SKM-1 (cell line): ENCODE data around the gene NTN4.
"Not testable (repeated sequence)": the region's sequence is repeated elsewhere in the genome, so short reads cannot be mapped to it uniquely, and the experiment has no call there.

ENCODE experiments used
- DNase-seq: peaks from one replicate; lab custom pipeline; 2025; ENCODE audit not compliant: unreplicated experiment; lab: John Stamatoyannopoulos, UW

The NTN4 gene

DNA sequence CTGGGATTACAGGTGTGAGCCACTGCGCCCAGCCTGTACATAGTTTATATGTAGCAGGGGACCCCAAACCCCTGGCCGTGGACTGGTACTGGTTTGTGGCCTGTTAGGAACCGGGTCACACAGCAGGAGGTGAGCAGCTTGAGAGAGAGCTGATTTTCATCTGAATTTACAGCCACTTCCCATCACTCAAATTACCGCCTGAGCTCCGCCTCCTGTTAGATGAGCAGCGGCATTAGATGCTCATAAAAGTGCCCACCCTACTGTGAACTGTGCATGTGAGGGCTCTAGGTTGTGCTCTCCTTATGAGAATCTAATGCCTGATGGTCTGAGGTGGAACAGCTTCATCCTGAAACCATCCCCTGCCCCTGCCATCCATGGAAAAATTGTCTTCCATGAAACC lies 119.3 kb downstream of the NTN4 start:
- DNase-seq, result no peak

GRCh38 chr12:95663525-95663924 lies 127.0 kb downstream of the NTN4 start:
- DNase-seq, result no peak

- DNase-seq, result no peak
Measured at GRCh38 chr12:95661360-95661759, 129.2 kb downstream of the NTN4 start.

- DNase-seq, result no peak
Measured at GRCh38 chr12:95658386-95658785, 132.2 kb downstream of the NTN4 start.

DNA sequence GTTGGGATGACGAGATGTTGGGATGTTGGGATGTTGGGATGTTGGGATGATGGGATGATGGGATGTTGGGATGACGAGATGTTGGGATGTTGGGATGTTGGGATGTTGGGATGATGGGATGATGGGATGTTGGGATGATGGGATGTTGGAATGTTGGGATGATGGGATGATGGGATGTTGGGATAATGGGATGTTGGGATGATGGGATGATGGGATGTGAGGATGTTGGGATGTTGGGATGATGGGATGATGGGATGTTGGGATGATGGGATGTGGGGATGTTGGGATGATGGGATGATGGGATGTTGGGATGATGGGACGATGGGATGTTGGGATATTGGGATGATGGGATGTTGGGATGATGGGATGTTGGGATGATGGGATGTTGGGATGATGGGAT lies 135.9 kb downstream of the NTN4 start:
- not testable (repeated sequence) for DNase-seq

DNA sequence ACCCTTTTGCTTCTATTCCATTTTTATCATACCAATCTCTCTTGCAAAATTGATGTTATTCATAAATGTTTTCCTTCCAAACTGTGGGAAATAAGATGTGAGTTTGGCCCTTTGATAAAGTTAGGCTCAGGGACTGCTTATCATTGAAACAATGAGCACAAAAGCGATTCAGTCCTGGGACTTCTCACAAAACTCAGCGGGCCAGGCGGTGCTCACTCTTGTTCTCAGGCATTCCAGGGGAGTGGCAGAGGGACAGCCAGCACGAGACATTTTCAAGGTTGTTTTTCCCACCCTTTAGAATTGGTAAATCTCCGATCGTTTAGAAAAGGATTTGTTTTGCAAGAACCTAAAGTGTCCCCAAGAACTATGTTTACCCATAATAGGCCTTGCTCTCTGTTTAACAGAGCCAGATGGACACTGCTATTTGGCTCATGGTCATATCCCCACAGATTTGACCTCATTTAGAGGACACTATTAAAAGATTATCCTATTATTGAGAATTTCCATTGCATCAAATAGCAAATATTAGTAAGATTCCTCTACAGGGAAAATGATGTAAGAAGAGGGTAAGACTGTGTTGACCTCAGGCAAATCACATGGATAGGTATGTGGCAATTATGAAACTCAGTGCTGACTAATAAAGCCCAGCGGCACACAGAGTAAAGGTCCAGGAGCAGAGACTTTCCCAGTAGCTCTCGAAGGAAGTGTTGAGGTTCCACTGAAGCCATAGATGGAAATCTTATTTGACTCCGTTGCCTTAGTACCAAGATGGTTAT lies 136.6 kb downstream of the NTN4 start:
- DNase-seq, result no peak

- DNase-seq, result no peak
Measured at GRCh38 chr12:95651681-95652080, 138.9 kb downstream of the NTN4 start.

- DNase-seq, result no peak
Measured at GRCh38 chr12:95648990-95649791, 141.4 kb downstream of the NTN4 start.

GRCh38 chr12:95646781-95647190 lies 143.8 kb downstream of the NTN4 start:
- DNase-seq, result no peak

DNA sequence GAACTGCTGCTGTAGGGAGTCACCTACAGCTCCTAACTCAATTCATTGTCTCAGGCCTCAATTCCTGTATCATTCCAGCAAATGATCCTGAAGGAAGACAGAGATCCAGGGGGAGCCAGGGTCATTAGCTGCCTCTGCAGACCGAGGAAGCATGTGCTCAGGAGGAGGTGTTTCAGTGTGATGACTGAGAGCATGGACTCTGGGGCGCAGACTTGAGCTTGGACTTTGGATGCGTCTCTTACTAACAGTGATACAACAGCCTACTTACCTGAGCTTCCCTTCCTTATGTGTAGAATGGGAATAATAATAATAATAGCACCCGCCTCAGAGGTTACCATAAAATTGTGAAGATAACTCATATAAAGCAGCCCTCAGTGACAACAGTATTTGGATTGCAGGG lies 147.3 kb downstream of the NTN4 start:
- DNase-seq, result no peak

DNA sequence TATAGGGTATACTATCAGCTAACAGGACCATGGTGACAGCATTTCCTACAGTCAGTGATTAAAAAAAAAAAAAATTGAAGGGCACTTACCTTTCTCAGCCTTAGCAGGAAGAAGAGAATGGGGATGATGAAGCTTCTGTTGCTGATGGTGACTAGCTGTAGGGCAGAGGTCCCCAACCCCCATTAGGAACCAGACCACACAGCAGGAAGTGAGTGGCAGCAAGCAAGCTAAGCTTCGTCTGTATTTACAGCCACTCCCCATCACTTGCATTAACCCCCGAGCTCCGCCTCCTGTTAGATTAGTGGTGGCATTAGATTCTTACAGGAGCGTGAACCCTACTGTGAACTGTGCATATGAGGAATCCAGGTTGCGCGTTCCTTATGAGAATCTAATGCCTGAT lies 148.0 kb downstream of the NTN4 start:
- DNase-seq, result no peak

GRCh38 chr12:95641299-95641952 lies 149.1 kb downstream of the NTN4 start:
- DNase-seq, result no peak

DNA sequence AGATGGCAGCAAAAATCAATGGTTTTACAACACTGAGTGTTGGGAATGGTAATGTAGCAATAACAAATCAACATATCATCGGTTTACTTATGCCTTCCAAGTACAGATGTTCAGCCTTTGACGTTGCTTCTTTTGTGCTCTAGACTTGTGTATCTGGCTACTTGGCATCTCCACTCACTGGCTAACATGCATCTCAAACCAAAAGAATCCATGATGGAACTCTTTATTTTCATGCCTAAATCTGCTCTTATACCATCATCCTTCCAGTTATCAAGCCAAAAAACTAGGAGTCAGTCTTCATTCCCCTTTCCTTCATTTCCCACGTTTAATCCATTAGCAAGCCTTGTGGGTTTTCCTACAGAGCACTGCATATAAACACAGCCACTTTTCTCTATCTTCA lies 150.0 kb downstream of the NTN4 start:
- no peak for DNase-seq

DNA sequence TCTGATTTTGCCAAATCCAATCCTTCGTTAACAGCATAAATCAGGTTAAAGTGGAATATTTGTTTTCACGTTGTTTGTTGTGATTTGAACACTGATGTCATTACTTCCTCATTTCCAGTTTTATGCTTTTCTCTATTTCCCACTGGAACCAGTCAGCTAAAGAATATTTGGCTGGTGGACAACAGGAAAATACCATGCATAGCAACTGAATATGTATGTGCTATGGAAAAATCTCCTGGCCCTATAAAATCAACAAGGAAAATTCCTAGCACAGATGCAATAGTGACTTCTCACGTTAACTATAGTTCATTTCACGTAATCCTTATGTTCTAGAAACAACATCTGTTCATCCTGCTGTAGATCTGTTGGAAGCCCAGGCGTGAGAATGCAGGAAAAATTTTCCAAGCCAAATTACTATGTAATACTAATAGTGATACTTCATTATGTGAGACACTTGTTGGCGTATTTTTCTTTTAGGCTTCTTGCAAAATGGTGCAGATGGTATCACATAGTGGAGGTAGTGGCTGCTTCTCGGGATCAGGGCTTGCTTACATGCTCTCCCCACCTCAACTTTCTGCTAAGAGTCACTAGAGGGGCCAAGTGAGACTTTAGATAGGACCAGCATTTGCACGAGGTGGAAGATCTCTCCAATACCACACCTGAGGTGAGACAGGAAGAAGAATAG lies 153.0 kb downstream of the NTN4 start:
- no peak for DNase-seq

DNA sequence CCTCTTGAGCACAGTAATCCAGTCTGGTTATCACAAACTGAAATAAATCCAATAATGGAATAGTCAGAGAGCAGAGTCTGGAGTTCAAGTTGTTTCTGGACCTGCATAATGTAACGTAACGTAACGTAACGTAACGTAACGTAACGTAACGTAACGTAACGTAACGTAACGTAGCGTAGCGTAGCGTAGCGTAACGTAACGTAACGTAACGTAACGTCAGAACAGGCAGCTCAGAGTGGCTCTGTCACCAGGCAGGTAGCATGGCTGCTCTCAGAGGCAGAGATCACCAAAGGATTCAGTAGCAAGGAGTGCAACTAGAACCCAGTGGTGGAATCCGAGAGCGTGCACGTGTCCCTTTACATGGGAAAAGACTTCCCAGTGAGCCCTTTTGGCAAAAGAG lies 153.6 kb downstream of the NTN4 start:
- DNase-seq, result no peak

DNA sequence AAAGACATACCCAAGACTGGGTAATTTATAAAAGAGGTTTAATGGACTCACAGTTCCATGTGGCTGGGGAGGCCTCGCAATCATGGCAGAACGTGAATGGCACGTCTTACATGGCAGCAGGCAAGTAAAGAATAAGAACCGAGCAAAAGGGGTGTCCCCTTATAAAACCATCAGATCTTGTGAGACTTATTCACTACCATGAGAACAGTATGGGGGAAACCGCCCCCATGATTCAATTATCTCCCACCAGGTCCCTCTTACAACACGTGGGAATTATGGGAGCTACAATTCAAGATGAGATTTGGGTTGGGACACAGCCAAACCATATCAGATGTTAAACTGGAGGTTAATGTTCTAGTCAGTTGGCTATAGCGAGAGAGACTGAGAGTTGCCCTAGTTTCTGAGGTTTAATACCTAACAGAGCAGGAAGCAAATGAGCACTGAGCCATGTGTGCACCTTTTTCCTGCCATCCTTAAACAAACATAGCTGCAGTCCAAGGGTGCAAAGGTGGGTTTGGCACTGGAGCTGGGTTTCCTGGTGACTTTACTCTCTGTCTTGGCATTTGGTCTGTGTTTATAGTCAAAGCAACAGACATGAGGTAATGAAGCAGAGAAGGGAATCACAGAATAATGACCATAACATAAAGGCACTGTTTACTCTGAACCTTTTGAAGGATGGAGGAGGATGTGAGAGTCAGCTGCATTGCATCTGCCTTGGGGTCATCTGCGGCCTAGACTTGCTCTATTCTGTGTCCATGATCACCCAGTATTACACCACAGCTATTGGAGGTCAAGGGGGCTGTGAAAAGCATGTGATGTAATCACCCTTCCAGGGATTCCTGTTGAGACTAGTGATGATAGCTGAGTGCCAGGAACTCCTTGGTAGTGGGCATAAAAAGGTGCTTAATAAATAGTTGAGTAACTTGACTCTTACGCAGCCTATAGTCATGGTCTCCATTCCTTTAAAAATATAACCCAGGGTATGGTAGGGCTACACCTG lies 155.6 kb downstream of the NTN4 start:
- no peak for DNase-seq

- DNase-seq, result no peak
Measured at GRCh38 chr12:95633732-95634465, 156.7 kb downstream of the NTN4 start.

DNA sequence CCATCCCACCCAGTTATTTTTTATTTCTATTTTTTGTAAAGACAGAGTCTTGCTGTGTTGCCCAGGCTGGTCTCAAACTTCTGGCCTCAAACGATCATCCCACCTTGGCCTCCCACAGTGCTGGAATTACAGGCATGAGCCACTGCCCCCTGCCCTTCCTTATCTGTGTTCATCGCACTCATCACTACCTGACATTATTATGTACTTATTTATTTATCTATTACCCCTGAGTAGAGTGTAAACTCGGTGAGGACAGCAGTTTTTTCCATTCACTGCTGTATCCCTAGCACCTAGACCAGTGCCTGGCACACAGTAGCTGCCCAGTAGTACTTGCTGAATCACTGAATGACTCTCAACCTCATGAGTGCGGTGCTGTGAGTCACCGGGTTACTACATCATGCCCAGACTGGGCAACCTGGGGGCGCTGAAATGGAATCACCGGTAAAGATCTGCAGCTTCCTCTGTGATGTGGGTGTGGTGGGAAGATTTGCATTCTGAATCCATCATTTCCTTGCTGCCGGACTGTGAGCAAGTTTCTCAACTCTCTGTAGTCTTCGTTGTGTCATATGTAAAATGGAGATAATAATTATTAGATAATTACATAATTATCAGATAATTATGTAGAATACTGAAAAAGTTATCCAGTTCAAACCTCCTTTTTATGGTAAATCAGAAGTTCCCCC lies 157.4 kb downstream of the NTN4 start:
- no peak for DNase-seq

DNA sequence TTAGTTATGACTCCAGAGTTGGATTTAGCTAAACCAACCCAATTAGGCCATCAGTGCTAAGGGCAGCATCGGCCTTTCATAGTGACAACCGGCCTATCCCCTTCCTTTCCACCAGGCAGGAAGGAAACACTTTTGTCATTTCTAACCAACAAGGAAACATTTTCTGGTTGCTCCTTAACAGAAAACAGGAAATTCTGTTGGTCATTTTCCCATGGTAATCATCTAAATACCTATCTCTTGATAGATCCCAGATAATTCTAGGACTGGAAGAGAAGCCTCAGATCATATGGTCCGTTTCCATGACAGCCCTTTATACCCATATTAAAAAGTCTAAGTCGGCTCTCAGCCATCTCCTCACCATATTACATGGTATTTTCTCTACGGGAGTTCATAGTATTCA lies 160.1 kb downstream of the NTN4 start:
- DNase-seq, result no peak
